Measurements from ENCODE around the gene SYT12.
A peak's percentile ranks its signal among the peaks of the same experiment; 100 is the strongest.

Gene SYT12

GRCh38 chr11:67056267-67057204 is 33.6 kb downstream of the SYT12 start, which contains the start of gene RHOD:
RHOD (plus strand) TSS chr11:67056847; CDS start chr11:67056903, 56 bp downstream.
- DNase-seq, result no peak

DNA sequence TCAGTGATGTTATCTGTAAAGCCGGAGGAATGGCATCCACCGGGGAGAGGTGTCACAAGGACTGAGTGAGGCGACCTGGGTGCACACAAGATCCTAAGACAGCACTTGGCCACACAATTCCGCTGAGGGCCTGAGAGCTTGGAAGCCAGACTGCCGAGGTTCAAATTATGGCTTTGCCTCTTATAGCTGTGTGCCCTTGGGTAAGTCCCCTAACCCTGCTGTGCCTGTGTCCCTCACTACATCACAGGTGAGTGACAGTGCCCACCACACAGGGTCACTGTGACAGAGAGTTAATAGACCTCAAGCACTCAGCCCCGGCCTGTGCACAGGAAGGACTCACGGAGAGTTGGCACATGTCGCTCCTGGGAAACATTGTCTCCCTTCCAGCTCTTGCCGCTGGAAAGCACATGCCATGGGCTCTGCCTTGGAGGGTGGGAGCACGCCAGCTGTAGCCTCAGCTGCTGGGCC is 34.3 kb downstream of the SYT12 start:
- no peak for DNase-seq

DNA sequence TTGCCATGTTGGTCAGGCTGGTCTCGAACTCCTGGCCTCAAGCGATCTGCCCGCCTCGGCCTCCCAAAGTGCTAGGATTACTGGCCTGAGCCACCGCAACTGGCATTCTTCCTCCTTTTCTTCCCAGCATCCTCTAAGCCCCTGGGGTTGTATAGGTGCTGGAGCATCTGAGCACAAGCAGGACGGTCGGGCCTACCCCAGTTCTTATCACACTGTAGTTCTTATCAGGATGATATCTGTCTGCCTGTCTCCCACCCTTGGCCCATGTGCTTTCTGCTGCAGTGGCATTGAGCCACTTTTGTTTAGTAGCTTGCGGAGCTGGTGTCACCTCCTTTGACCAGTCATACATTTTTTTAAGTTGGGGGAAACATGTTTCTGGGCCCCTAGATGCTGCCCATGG is 35.6 kb downstream of the SYT12 start:
- DNase-seq, result no peak

- DNase-seq, result no peak
Observed at GRCh38 chr11:67059671-67060070, 36.7 kb downstream of the SYT12 start.

- DNase-seq, result no peak
Observed at GRCh38 chr11:67060111-67060522, 37.2 kb downstream of the SYT12 start.

DNA sequence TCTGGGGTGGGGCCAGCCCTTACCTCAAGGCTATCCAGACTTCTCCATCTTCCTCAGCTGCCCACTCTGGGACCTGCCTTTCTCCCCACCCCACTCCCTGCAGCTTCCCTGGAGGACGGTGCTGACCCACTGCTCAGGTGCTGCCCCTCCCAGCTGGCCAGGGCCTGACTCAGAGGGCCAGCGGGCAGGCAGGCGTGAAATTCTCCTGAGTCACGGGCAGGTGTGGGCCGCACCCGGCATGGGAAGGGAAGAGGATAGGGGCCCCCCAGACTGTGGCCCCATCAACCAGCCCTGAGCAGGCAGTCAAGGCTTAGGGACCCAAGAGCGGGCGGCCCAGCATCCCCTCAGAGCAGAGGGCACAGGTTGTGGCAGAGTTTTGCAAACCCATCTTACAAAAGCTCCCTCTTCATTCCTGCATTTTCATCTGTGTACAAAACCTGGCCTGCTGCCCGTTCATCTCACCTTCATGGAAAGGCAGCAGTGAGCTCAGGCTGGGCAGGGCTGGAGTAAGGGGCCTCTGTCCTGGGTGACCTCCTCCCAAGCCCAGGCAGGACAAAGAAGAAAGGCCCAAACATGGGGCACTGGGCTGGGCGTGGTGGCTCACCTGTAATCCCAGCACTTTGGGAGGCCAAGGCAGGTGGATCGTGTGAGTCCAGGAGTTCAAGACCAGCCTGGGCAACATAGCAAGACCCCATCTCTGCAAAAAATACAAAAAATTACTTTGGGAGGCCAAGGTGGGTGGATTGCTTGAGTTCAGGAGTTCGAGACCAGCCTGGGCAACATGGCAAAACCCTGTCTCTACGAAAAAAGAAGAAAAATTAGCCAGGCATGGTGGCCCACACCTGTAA is 39.8 kb downstream of the SYT12 start:
- no peak for DNase-seq

DNA sequence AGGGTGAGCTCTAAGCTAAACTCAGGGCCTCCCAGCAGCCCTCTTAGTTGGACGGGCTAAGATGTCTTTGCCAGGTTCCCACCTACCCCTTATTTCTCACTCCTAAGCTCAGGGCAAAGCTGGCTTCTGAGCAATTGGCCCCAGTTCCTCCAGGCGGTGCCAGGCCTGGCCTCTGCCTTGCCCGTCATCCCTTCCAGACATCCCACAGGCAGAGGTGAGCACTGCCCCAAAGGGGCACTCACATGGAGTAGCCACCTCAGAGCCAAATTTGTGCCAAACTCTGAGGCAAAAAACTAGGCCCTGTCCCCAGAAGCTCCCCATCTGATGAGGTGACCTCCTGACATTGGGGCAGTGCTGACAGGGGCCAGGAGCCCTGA is 43.4 kb downstream of the SYT12 start:
- no peak for DNase-seq

- DNase-seq, result peak; percentile 29
Observed at GRCh38 chr11:67071420-67072284, 48.7 kb downstream of the SYT12 start.

DNA sequence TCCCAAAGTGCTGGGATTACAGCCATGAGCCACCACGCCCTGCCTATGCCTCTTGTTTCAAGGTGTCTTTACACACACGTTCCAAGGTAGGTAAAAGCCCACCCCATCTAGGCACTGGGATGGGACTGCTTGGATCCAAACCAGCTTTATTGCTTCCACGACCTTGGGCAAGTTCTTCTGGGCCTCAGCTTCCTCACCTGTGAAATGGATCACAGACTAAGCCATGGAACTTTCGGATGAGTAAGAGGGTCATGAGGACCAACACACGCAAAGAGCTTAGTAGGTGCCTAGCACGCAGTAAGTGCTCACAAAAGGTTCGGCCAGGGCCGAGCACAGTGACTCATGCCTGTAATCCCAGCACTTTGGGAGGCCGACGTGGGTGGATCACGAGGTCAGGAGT is 49.4 kb downstream of the SYT12 start:
- no peak for DNase-seq

DNA sequence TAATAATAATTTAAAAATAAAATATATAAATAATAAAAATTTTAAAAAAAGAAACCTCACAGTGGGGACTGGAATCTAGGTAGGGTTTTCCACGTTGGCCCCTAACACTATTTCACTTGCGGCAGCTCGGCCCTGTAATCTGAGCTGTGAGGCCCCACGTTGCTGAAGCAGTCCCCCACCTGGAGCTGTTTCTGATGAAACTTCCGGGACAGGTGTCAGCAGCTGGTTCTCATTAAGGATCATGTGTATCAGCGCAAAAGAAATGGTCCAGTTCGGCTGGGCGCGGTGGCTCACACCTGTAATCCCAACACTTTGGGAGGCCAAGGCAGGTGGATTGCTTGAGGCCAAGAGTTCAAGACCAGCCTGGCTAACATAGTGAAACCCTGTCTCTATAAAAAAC is 51.0 kb downstream of the SYT12 start:
- DNase-seq, result no peak

DNA sequence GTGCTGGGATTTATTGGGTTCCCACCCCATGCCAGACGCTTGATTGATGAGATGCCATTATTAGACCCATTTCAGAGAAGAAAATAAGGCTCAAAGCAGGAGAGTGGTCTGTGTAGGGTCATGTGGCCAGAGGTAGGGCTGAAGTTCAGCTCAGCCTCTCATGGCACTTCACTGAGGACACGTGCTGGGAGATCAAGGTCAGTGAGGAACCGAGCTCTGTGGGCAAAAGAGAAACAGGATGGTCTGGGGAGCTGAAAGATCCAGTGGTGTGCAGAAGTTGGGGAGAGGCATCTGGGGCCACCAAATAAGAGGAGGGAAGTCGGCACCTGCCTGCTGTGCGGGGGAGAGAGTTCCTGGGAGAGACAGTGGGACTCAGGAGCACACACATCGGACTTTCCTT is 53.3 kb downstream of the SYT12 start:
- no peak for DNase-seq

DNA sequence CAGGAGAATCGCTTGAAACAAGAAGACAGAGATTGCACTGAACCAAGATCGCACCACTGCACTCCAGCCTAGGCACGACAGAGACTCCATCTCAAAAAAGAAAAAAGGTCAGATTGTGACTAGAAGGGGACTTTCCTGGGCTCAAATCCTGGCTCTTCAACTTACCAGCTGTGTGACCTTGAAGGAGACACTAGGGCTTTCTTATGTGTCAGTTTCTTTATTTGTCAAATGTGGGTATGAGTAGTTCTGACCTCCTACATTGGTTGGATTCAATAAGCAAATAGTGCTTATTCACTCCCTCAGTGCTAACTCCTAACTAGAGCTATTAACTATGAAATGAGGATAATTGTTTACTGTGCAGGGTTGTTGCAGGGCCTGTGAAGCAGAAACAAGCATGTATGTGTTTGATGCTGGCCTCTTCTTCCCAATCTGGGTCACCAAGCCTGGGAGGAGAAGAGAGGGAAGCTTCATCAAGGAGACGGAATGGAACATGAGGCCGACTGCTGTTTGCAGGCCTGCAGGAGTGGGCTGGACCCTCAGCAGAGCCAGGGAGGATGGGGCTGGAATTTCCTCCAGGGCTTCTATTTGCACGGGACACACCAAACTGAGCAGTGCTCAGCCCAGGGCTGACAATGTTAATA is 56.3 kb downstream of the SYT12 start:
- no peak for DNase-seq

DNA sequence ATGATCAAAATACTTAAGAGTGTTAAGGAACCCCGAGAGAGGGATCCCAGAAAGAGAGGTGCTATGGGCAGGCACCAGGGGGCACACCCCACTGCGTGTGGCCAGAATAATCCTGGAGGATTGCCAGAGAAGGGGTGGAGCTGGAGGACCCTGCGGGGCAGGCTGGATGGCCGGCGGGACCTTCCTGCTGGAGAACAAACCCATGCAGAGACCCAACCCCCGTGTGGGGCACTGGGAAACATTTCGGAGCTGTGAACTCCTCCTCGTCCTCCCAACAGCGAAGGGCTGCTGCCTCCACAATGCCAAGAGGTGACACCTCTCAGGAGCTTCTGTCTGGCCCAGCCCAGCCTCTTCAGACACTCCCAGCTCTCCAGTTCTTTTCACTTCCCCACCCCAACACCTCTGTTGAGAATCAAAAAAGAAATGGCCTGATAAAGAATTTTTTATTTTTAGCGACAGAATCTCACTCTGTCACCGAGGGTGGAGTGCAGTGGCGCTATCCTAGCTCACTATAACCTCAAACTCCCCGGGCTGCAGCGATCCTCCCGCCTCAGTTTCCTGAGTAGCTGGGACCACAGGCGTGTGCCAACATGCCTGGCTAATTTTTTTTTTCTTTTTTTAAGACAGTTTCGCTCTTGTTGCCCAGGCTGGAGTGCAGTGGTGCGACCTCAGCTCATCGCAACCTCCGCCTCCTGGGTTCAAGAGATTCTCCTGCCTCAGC is 59.3 kb downstream of the SYT12 start:
- DNase-seq, result no peak

DNA sequence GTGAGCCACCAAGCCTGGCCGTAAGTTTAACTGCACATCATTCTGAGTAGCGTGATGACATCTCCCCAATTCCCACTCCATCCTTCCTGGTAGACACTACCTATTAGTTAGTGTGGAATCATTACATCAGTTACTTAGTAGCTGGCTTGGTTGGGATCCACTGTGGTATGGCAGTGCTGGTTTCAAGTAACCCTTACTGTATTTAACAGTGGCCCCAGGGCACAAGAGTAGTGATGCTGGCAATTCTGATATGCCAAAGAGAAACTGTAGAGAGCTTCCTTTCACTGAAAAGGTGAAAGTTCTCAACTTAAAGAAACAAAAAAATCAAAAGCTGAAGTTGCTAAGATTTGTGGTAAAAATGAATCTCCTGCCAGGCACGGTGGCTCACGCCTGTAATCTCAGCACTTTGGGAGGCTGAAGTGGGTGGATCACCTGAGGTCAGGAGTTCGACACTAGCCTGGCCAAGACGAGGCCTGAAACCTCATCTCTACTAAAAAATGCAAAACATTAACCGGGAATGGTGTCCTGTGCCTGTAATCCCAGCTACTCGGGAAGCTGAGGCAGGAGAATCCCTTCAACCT is 60.9 kb downstream of the SYT12 start:
- no peak for DNase-seq

- DNase-seq, result no peak
Observed at GRCh38 chr11:67085617-67086016, 62.7 kb downstream of the SYT12 start.

DNA sequence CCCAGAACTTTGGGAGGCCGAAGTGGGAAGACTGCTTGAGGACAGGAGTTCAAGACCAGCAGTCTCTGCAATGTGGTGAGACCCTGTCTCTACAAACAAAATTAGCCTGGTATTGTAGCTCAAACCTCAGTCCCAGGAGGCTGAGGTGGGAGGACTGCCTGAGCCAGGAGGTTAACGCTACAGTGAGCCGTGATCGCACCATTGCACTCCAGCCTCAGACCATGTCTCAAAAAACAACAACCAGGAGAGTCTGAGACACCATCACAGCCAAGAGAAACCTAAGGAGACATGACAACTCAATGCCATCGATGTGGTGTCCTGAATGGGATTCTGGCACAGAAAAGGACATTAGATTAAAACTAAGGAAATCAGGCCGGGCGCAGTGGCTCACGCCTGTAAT is 67.8 kb downstream of the SYT12 start:
- no peak for DNase-seq

DNA sequence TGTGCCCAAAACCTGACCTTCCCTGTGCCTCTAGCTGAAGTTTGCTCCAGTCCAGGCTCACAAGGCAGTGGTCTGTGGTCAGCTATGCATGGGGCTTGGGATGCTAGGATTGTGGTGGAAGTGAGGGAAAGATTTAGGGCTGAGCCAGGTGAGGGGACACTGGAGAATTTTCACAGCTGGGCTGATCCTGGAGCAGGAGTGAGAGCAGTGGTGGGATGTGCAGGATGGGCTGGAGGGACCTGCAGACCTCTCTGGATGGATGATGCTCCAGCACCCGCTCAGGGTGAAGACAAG is 72.2 kb downstream of the SYT12 start:
- DNase-seq, result no peak

DNA sequence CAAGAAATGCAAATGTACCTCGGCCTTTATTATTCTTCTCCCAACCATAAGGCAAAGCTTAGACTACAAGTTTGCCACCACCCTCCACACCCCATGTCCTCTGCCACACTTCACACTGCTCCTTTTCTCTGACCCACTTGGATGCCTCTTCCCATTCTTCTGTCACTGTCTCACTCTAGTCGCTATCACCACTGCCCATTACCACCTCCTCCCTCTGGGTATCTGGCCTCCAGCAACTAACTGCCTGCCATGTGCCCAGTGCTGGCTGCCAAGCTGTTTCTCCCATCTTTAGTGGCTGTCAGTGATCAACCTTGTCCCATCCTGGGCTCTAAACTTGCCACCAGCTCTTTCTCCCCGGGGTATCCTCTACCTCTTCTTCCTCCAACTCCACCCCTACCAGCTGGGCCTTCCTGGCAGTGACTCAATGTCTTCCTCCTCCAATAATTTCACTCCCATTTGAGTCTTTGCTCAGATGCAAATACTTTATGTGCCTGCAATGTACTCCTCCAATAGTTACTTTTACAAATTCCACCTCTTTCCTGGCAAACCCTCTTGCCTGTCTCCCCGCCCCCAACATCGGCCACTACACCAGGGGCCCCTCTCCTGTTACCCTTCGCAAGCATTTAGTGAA is 76.0 kb downstream of the SYT12 start:
- no peak for DNase-seq

GRCh38 chr11:67099831-67100324 is 76.9 kb downstream of the SYT12 start:
- DNase-seq, result no peak
